ENCODE measurements around the gene SGCD. TPM values are rescaled to one million over a fixed set of nuclear protein-coding genes. Genes with fewer than 3 reads are reported as not detected.

SGCD gene
- total RNA-seq, 1 donor from 2014 or later: 0.51 TPM

DNA sequence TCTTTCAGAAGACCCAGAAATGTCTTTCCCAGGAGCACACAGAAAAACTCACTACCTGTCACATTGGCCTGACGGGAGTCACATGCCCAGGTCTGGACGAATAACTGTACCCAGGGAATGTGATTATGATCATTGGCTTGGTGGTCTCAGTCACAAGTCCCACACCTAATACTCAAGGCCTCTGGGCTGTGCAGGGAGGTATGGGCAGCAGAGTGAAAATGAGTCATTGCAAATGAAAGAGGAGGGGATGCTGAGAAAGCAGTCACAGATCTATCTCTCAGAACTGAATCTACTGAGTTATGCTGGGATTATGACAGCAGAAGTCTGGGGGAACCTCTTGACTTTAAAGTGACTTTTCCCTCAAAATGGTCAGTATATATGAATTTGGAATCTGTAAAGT, 36.9 kb downstream of the SGCD start:
- DNase-seq: no peak

GRCh38 chr5:156366521-156366920, 39.6 kb downstream of the SGCD start:
- no peak for DNase-seq

DNA sequence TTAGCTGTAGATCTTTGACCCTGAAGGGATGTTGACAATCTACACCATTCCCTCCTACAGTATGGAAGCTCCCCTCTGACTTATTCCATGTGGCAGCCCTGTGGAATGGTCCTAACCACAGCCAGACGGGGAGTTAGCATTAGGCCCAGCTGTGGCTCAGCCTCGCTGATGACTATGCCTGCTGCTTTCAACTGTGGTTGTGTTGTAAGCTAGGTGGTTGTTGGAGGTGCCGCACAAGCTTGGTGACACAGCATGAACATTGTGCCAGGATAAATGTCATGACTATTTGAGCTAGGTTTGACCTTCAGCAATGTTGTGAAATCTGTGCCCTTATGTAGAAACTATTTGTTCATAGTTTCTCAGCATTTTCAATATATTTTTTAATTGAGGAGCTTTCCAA, 40.6 kb downstream of the SGCD start:
- no peak for DNase-seq

DNA sequence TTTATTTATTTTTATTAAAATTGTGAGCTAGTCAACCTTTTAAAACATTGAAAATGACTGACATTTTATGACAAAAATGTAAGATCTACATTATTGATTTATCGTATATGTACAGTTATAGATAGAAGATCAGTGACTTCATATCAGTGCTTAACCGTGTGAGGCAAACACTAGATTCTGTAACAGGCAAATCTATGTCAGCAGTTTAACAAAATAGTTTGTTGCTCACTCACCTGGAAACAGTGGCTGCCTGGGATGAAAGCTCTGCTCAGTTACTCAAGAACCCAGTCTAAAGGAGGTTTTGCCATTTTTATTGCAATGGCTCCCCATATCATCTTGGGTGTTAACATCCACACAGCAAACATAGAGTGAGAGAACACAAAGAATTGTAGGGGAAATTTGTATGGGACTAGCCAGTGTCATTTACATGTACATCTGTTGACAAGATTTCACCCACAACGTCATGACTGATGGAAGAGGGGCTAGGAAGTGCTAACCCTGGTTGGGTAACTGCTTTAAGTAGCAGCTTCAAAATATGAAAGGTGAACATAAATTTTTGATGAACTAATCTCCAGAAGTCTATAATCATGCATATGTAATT, 49.0 kb downstream of the SGCD start:
- DNase-seq: no peak

DNA sequence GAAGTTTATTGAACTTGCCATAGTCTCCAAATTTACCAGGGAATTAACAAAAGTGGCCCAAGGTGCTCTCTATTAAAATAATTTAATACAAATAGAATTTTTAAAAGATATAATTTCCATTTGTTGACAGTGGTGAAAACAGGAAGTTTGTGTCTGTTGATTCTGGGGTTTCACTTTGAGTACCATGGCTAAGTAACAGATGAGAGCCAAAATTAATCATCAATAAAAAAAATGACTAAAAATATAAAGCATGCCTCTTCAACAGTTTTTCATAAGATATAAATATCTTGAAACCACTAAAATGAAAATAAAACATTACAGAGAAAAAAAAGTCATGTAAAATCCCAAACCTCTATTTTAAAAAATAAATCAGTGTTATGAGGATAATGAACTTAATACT, 49.8 kb downstream of the SGCD start:
- DNase-seq: no peak

DNA sequence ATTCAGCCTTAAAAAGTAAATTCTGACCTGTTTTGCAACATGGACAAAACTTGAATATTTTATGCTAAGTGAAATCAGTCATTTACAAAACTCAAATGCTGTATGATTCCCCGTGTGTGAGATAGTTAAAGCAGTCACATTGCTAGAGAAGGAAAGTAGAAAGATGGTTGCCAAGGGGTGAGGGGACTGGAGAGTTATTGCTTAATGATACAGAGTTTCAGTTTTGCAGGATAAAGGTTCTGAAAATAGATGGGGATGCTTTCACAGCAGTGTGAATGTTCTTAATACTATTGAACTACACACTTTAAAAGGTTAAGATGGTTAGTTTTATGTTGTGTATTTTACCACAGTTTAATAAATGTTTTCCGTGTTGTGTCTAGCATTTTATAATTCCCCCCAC, 51.2 kb downstream of the SGCD start:
- DNase-seq: no peak

DNA sequence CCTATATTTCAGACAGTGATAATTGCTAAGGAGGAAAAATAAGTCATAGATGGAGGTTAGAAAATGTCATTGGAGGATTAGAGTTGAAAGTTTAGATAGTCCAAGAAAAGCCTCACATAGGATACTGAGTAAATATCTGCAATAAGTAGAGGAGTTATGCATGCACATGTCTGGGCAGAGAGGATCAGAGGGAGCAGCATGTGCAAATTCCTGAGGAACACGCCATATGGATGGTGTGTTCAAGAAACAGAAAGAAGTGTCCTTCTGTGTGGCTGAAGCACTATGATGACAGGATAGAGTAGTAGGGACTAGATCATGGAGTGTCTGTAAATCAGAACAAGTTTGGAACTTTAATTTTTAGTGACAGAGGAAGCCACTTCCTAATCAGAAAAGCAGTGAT, 52.2 kb downstream of the SGCD start:
- DNase-seq: no peak

DNA sequence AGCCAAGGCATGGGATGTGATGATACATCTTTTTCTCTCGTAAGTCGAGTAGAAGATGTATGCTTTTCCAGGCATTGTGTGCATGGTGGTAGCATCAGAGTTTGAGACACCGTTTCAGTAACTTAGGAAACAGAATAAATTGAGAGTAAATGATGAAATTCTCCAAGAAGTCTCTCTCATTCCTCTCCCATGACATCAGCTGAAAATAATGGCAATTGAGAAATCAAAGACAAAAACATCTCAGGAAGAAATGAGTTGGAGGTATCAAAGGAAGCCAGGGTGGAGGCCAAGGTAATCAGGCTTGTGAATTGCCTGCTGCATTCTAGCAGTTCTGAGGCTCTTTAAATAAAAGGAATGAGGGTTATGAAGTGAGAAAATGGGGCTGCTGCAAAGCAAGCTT, 53.9 kb downstream of the SGCD start:
- no peak for DNase-seq

- DNase-seq: no peak
Observed at GRCh38 chr5:156383510-156384265, 56.7 kb downstream of the SGCD start.

DNA sequence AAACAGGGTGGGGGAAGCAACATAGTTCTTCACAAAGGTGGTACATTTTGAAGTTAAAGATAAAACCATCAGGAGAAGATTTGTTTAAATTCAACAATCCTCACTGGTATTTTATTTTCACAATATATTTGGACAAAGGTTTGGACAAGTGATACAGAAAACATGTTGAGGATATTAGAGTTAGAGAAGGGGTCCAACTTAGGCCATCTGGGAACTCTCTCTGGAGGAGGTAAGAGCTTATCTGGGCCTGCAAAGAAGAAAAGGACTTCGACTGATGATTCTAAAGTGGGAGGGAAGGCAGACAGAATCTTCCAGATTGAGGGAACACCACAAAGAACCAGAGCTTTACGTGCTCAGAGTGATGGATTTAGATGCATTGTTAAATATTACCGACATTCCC, 58.5 kb downstream of the SGCD start:
- no peak for DNase-seq

GRCh38 chr5:156386976-156387375, 60.0 kb downstream of the SGCD start:
- no peak for DNase-seq

DNA sequence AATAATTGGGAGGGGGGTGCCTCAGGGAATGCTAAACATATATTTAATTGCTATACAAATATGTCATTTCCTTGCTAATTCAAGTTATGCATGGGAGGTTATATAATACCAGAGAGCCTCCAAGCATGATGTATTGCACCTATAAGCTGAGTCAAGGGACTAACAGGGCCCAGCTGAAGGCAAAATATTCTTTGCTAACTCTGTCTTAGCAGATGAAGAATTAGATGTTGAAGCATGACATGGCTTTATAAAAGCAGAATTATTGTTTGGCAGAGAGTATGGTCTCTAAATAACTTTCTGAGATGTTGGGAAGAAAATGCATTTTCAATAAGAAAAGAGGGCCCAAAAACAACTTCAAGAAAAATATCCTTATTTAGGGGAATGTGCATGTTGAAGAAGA, 60.4 kb downstream of the SGCD start:
- no peak for DNase-seq

- no peak for DNase-seq
Observed at GRCh38 chr5:156388233-156388632, 61.3 kb downstream of the SGCD start.

DNA sequence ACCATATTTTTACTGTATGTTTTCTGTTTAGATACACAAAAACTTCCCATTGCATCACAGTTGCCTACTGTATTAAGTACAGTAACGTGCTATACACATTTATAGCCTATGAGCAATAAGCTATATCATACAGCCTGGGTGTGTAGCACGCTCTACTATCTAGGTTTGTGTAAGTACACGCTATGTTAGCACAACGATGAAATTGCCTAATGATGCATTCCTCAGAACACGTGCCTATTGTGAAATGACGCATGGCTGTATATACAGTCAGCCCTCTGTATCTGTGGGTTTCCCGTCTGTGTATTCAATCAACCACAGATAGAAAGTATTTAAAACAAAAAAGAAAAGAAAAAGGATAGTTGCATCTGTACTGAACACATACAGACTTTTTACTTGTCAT, 64.2 kb downstream of the SGCD start:
- no peak for DNase-seq

DNA sequence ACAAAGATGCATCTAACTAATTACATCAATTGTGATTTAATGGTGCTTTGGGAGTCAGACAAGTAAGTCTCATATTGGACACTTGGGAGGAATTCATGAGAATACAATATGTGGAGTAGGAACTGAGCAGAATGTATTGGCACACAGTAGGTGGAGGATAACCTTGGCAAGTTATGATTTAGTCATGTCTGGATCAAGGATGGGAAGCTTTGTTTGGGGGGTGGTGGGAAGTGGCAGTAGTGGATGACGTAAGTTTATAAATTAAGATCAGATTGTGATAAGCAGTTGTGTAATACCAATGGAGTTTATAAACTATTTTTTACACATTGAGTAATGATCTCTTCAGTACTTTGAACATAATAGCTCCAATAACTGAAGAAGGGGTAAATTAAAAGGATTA, 67.0 kb downstream of the SGCD start:
- no peak for DNase-seq

- no peak for DNase-seq
Observed at GRCh38 chr5:156394642-156395305, 67.8 kb downstream of the SGCD start.

DNA sequence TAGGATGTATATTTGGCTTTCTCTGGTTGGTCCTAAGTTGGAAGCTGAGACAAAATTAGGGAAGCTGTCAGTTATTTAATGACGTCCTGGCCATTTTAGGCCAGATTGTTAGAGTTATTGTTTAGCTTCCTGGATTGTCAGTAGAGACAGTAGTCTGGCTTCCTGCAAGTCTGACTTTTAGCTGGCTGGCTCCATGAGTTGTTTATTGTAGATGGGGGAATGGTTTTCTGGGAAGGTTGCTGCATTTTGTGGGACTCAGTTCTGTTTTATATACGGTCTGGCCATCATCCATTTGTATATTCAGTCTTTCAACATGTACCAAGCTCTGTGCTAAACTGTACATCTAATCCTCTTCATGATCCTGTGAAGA, 68.3 kb downstream of the SGCD start:
- no peak for DNase-seq

DNA sequence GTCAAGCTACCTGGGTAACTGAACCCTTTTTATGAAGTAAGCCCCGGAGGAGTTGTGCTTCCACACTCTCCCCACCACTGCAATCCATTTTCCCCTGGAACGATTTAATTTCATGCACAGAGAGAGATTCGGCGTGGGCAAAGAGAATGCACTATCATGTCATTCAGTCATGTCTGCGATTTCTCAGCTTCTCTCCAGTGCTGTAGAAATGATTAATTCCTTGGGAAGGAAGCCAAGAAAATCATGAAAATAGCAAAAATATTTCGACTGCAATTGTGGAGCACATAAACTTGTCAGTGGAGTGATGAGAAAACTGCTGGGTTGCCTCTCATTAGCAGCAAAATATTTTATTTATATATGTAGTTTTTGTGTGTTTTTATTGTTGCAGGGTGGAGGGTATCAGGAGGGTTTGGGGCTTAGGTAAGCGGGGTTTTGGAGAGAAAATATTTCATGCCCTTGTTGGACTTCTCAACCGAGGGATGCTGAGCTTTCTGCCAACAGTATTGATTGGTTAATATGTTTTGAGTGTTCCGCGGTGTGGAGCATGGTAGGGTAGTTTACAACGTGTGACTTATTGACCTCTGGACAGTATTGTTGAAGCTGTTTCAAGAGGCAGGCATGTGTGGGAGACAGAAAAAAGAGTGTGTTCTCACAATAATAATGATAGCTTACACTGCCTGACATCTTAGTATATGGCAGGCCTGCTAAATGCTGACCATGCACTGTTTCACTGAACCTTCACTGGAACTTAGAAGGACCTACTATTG, 69.3 kb downstream of the SGCD start:
- no peak for DNase-seq

DNA sequence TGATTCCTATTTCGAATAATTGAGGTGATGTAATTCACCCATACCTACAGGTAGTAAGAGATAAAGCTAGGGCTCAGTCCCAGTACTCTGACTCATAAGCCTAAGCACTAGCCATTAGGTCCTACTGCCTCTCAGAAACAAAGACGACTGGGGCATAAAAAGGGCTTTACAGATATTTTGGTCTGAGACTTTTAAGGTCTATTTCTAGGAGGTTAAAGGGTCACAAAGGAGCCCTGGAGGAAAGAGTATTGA, 69.8 kb downstream of the SGCD start:
- no peak for DNase-seq

DNA sequence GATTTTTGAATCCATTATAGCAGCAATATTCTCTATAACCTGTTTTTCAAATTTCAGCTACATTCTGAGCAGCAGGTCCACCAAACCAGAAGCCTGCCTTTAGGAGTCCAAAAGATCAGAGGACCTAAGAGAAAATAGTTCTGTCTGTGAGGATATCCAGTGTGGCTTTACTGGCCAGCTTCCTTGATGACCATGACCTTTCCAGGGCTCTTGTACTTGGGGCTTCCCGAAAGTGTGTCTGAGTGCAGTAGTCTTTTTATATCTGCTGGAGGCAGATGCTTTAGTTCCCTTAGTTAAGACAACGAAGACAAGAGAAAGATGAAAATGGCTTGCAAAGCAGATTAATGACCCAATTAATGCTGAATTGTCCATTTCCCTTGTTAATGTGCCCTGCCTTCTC, 72.4 kb downstream of the SGCD start:
- no peak for DNase-seq

GRCh38 chr5:156400231-156400986, 73.4 kb downstream of the SGCD start:
- no peak for DNase-seq

GRCh38 chr5:156401804-156402203, 74.8 kb downstream of the SGCD start:
- no peak for DNase-seq

- no peak for DNase-seq
Observed at GRCh38 chr5:156402387-156402921, 75.5 kb downstream of the SGCD start.
